ENCODE data around the gene AHI1.

DNA sequence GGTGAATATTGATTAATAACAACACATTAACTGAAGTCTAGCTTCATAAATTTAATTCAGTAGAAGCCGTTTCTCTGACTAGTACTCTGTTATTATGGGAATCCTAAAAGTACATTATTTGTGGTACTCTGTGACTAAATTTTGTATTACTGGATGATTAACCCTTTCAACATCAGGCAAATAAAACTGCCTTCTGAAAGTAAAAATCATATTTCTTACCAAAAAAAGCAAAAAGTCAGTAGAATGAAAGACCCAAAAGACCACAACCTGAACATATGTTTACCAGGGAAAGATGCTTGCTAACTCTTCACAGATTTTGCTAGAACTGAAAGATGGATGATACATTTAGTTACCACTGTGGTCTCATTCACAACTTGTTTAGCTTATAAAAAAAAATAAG is 73.2 kb downstream of the AHI1 start:
- TF ChIP-seq, protein P1, sequence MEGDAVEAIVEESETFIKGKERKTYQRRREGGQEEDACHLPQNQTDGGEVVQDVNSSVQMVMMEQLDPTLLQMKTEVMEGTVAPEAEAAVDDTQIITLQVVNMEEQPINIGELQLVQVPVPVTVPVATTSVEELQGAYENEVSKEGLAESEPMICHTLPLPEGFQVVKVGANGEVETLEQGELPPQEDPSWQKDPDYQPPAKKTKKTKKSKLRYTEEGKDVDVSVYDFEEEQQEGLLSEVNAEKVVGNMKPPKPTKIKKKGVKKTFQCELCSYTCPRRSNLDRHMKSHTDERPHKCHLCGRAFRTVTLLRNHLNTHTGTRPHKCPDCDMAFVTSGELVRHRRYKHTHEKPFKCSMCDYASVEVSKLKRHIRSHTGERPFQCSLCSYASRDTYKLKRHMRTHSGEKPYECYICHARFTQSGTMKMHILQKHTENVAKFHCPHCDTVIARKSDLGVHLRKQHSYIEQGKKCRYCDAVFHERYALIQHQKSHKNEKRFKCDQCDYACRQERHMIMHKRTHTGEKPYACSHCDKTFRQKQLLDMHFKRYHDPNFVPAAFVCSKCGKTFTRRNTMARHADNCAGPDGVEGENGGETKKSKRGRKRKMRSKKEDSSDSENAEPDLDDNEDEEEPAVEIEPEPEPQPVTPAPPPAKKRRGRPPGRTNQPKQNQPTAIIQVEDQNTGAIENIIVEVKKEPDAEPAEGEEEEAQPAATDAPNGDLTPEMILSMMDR (conservative IDR thresholded peaks at IDR 0.05; ENCODE audit: low read depth, low read length), result no peak
- no peak for TF ChIP-seq EZH2phosphoT487 (IDR thresholded peaks at IDR 0.05; ENCODE audit: borderline replicate concordance, low read length)
- TF ChIP-seq EZH2 (IDR thresholded peaks at IDR 0.05; ENCODE audit: low read length, unreplicated experiment), result no peak

All from PC-3 (cell line).